Midbrain (tissue), 1 donor: ENCODE data around the gene SMARCB1.
A peak's percentile ranks its signal among the peaks of the same experiment; 100 is the strongest.

Source experiments
- DNase-seq: peaks from one replicate; lab custom pipeline; 2025; lab: John Stamatoyannopoulos, UW

Gene SMARCB1

GRCh38 chr22:23780146-23780748, 6.5 kb upstream of the SMARCB1 start:
- no peak for DNase-seq

GRCh38 chr22:23781065-23781464, 5.7 kb upstream of the SMARCB1 start:
- DNase-seq = peak; percentile 84

- DNase-seq = no peak
Observed at GRCh38 chr22:23781511-23782183, 5.1 kb upstream of the SMARCB1 start.

GRCh38 chr22:23782252-23782651, 4.5 kb upstream of the SMARCB1 start:
- no peak for DNase-seq

GRCh38 chr22:23782703-23783102, 4.1 kb upstream of the SMARCB1 start:
- no peak for DNase-seq

GRCh38 chr22:23783265-23784150, 3.3 kb upstream of the SMARCB1 start:
- no peak for DNase-seq

GRCh38 chr22:23784215-23784732, 2.5 kb upstream of the SMARCB1 start:
- no peak for DNase-seq

GRCh38 chr22:23786261-23786710, 480 bp upstream of the SMARCB1 start:
- no peak for DNase-seq

GRCh38 chr22:23787600-23787896, 782 bp downstream of the SMARCB1 start:
- DNase-seq = no peak

GRCh38 chr22:23787910-23788309, 1.1 kb downstream of the SMARCB1 start:
- DNase-seq = no peak

- no peak for DNase-seq
Observed at GRCh38 chr22:23789121-23789520, 2.4 kb downstream of the SMARCB1 start.

GRCh38 chr22:23789638-23790037, 2.9 kb downstream of the SMARCB1 start:
- peak; percentile 9 for DNase-seq

GRCh38 chr22:23790819-23791737, 4.3 kb downstream of the SMARCB1 start:
- DNase-seq = no peak

GRCh38 chr22:23791738-23792645, 5.2 kb downstream of the SMARCB1 start:
- DNase-seq = no peak

GRCh38 chr22:23793326-23793725, 6.6 kb downstream of the SMARCB1 start:
- no peak for DNase-seq

- DNase-seq = no peak
Observed at GRCh38 chr22:23796461-23796860, 9.7 kb downstream of the SMARCB1 start.

- DNase-seq = no peak
Observed at GRCh38 chr22:23800297-23801237, 13.8 kb downstream of the SMARCB1 start.

- no peak for DNase-seq
Observed at GRCh38 chr22:23801238-23801821, 14.6 kb downstream of the SMARCB1 start.

GRCh38 chr22:23801886-23802377, 15.2 kb downstream of the SMARCB1 start:
- DNase-seq = no peak
